Mucosa of descending colon (tissue), 3 donors: ENCODE data around the gene STEAP3. TPM values are rescaled to one million over a fixed set of nuclear protein-coding genes. Genes with fewer than 3 reads are reported as not detected.
A peak's percentile ranks its signal among the peaks of the same experiment; 100 is the strongest.

Experiments used
- ATAC-seq: fragments of 200-7000 bp; cut with Tn5 transposase; one replicate; pipeline ENCODE4 v1.9.1; 2020; ENCODE audit warnings: mild to moderate bottlenecking, moderate library complexity
- DNase-seq, 3 donors: peaks; one replicate each; pipeline ENCODE4 v3.0.0-alpha.2; 2020
- H3K36me3 ChIP-seq: fragments of 200-600 bp; one replicate; pipeline ENCODE4 v1.8.0; 2021; ENCODE audit warnings: low read depth, mild to moderate bottlenecking
- H3K4me1 ChIP-seq: fragments of 200-600 bp; one replicate; pipeline ENCODE4 v1.8.0; 2021; ENCODE audit warnings: low read depth, mild to moderate bottlenecking
- H3K4me3 ChIP-seq: fragments of 200-600 bp; one replicate; pipeline ENCODE4 v1.8.0; 2021; ENCODE audit warnings: mild to moderate bottlenecking
- H3K9me3 ChIP-seq: fragments of 200-600 bp; one replicate; pipeline ENCODE4 v1.8.0; 2021; ENCODE audit warnings: mild to moderate bottlenecking
- intact Hi-C, 2 donors: fragments of 100-400 bp; cut with DNase I in 1 of 2; cut with micrococcal nuclease in 1 of 2; formaldehyde crosslinking; loops; one replicate each; pipeline versions ENCODE4 v1.11.0 to v1.11.1; 2022; cut with DNase I, micrococcal nuclease
- long read RNA-seq, 2 donors: library from polyadenylated mRNA; unstranded; transcript quantifications; one replicate each; pipeline ENCODE4 v2.0.0, GENCODE V29; 2019 to 2021
- total RNA-seq, 3 donors: library from RNA; stranded (reverse); fragmentation: NEBNext Ultra II Directional in 2 of 3; extraction: Animal tissue kit (Norgen Biotek cat#: 25700) in 2 of 3; gene quantifications; one replicate each; pipeline versions ENCODE4 v1.2.1 to v1.2.4, GENCODE V29; 2021 to 2023
- TF ChIP-seq, protein P1 (sequence below): fragments of 200-600 bp; IDR thresholded peaks from one replicate; pipeline ENCODE4 v1.8.0; 2022; ENCODE audit warnings: antibody characterized with exemption, mild to moderate bottlenecking
- donor health status: DM: no; HTN: no; CAD: no; lungs with moderate emphysema.
- donor health status: DM: no; HTN: no; CAD: no.
- donor health status: DM: no; HTN: yes; CAD: no.

STEAP3 gene, protein sequence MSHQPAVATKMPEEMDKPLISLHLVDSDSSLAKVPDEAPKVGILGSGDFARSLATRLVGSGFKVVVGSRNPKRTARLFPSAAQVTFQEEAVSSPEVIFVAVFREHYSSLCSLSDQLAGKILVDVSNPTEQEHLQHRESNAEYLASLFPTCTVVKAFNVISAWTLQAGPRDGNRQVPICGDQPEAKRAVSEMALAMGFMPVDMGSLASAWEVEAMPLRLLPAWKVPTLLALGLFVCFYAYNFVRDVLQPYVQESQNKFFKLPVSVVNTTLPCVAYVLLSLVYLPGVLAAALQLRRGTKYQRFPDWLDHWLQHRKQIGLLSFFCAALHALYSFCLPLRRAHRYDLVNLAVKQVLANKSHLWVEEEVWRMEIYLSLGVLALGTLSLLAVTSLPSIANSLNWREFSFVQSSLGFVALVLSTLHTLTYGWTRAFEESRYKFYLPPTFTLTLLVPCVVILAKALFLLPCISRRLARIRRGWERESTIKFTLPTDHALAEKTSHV
- 10 to 100 TPM; 13.9 to 28.9 (median 15.3) TPM for total RNA-seq
- long read RNA-seq, donor 1, full-length matches to known transcripts = 6 of 17 reads
- long read RNA-seq, donor 1, partial matches to known transcripts = 9 of 17 reads
- long read RNA-seq, donor 1, other reads (novel, unspliced or antisense) = 2 of 17 reads
- long read RNA-seq, donor 2, full-length matches to known transcripts = 5 of 5 reads
- long read RNA-seq, donor 2, partial matches to known transcripts = 0 of 5 reads
- long read RNA-seq, donor 2, other reads (novel, unspliced or antisense) = 0 of 5 reads

DNA sequence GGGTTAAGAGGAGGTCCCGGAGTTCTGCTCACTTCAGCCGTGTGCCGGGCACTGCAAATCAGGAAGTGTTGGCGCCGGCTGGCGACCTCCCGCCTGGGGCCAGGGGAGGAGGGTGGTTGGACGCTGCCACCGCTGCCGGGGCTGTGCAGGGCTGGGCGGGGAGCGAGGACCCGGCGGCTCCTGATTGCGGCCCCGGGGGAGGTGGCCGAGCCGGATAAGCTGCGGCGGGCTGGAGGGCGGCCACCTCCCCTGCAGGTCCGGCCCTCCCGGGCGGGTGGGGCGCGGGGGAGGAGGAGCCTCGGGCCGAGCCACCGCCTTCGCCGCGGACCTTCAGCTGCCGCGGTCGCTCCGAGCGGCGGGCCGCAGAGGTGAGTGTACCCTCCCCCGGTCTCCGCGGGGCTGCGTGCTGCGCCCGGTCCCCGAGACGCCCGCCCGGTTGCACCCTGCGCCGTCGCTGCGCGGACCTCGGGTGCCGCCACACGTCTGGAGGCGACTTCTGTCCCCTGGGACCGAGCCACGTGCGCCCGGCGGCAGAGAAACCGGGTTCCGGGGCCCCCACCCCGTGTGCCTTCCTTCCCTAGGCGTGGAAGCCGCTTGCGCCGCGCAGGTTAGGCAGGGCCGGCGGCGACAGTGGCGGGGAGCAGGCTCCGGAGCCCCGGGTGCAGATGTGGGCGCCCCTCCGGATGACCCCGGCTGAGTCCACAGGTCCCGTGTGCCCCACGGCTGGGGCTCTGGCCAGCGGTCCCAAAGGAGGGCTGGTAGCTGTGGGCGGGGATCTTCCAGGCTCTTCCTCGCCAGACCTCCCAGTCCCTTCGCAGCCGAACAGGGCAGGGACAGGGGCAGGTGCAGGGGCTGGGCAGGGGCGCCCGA, at the start of gene STEAP3:
TSS of gene STEAP3 (plus strand) at position 314 of the 870 bp plus-strand sequence. CDS start 7,179 bp downstream, outside the sequence.
- intact Hi-C loops = no loop called here

DNA sequence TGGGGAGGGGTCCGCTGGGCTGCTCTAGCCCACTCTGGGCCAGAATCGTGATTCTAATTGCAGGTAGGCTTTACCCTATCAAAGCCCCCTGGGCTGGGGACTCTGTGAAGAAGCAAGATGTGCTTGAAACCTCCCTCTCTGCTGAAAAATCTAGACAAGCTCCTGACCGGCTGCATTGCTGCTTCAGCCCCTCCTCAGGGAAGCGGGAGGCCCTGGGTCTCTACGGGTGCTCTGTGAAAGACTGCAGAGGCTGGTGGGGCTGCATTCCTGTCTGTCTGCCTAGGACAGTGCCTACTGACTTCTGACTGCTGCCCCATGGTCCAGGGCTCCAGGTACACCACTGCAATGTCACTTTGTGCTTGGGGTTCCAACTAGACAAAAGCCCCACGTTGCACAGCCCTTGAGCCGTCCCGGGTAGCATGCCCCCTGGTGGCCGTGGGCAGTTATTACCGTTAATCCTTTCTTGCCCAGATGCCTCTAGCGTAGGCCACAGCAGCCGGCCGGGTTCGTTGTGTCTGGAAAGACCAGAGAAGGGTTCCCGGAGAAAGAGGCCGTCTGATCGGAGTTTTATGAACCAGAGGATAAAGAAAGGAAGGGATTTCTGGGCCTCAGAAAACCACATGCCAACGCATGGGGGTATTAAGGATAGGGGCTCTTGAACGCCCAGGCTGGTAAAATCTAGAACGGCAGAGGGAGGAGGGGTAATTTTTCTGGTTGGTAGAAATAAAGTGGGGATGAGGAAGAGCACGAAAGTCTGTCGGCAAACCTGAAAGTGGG, 49.2 kb upstream of the STEAP3 start:
- peak; percentile 81 for ATAC-seq
- TF ChIP-seq, protein P1, sequence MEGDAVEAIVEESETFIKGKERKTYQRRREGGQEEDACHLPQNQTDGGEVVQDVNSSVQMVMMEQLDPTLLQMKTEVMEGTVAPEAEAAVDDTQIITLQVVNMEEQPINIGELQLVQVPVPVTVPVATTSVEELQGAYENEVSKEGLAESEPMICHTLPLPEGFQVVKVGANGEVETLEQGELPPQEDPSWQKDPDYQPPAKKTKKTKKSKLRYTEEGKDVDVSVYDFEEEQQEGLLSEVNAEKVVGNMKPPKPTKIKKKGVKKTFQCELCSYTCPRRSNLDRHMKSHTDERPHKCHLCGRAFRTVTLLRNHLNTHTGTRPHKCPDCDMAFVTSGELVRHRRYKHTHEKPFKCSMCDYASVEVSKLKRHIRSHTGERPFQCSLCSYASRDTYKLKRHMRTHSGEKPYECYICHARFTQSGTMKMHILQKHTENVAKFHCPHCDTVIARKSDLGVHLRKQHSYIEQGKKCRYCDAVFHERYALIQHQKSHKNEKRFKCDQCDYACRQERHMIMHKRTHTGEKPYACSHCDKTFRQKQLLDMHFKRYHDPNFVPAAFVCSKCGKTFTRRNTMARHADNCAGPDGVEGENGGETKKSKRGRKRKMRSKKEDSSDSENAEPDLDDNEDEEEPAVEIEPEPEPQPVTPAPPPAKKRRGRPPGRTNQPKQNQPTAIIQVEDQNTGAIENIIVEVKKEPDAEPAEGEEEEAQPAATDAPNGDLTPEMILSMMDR = peak; percentile 62

More for the DNA sequence above, at the start of gene STEAP3:
- DNase-seq (peak; percentile 79 to 89 (median 86)), ATAC-seq (peak; percentile 94)
- TF ChIP-seq, protein P1 = no peak
- Histone ChIP-seq H3K4me3 (peak within 1 kb of the TSS; percentile 40), H3K36me3 (no peaks in the 10 kb centered on the region), H3K9me3 (no peaks in the 10 kb centered on the region), H3K4me1 (peaks cover 10% of the 10 kb centered on the region)

DNA sequence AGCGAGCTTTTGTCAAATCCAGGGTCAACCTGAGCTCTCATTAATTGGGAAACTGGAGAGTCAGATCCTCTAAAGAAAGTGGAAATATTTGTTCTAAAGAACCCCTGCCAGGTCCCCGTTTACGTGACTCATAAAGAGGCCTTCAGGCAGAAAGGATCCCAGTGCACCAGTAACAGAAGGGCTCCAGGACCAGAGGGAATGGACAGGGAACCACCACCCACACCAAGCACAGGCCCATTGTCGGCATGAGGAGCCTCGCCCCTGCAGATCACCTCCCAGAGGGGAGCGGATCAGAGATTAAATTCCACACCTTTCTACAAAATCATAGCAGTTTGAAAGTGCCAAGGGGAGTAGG, 48.7 kb upstream of the STEAP3 start:
- intact Hi-C loops = no loop called here
- H3K9me3 ChIP-seq = no peaks in the 10 kb centered on the region
- H3K4me1 ChIP-seq = no peaks in the 10 kb centered on the region
- H3K4me3 ChIP-seq = no peak overlapping the region
- DNase-seq (no peak), ATAC-seq (no peak)
- TF ChIP-seq, protein P1 = no peak
- no peaks in the 10 kb centered on the region for H3K36me3 ChIP-seq

More for the DNA sequence above, 49.2 kb upstream of the STEAP3 start:
- Histone ChIP-seq H3K36me3 (no peaks in the 10 kb centered on the region), H3K4me3 (no peak overlapping the region), H3K9me3 (no peaks in the 10 kb centered on the region), H3K4me1 (no peaks in the 10 kb centered on the region)
- DNase-seq = peak in 2 of 3 donors; percentile 49 to 61
- intact Hi-C loops = no loop called here

DNA sequence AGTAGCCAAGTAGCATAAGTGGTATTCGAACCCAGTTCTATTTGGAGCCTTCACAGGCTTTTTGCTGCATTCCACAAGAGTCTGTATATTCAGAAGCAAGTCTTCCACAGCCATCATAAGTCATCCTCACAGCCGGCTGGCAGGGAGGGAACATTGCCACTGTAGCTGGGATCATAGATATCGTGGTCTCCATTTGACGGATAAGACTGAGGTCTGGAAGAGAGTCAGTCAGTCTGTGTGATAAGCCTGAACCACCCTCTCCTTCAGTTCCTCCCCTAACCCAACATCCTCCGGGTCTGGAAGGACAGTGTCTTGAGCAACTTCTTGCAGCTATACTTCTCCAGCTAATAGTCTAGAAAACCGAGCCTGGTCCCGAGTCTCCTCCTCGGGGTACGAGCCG, 48.1 kb upstream of the STEAP3 start:
- Histone ChIP-seq H3K4me3 (no peak overlapping the region), H3K4me1 (no peaks in the 10 kb centered on the region), H3K9me3 (no peaks in the 10 kb centered on the region), H3K36me3 (no peaks in the 10 kb centered on the region)
- no peak for ATAC-seq
- intact Hi-C loops = no loop called here
- DNase-seq = no peak
- TF ChIP-seq, protein P1 = no peak
